Prostate gland (tissue), 2 donors: ENCODE results near the gene KIAA1671.

Experiments
- POLR2A ChIP-seq: fragments of 450-650 bp; IDR thresholded peaks from one replicate; pipeline ENCODE4 v1.6.1; 2016; ENCODE audit warnings: antibody characterized with exemption, mild to moderate bottlenecking
- POLR2AphosphoS5 ChIP-seq: sonication (generic); formaldehyde crosslinking; IDR thresholded peaks from one replicate; pipeline ENCODE4 v1.6.1; 2017; ENCODE audit warnings: antibody characterized with exemption
- TF ChIP-seq, protein P1 (sequence below), 4 experiments: fragments of 200-600 bp in 2 of 4; fragments of 450-650 bp in 2 of 4; sonication (generic) in 2 of 4; IDR thresholded peaks; 1 replicate in 3 of 4; 2 replicates in 1 of 4; pipeline ENCODE4 v1.5.1; 2016 to 2019; ENCODE audit warnings: antibody characterized with exemption in 4 of 4, mild to moderate bottlenecking in 2 of 4, moderate library complexity in 2 of 4

DNA sequence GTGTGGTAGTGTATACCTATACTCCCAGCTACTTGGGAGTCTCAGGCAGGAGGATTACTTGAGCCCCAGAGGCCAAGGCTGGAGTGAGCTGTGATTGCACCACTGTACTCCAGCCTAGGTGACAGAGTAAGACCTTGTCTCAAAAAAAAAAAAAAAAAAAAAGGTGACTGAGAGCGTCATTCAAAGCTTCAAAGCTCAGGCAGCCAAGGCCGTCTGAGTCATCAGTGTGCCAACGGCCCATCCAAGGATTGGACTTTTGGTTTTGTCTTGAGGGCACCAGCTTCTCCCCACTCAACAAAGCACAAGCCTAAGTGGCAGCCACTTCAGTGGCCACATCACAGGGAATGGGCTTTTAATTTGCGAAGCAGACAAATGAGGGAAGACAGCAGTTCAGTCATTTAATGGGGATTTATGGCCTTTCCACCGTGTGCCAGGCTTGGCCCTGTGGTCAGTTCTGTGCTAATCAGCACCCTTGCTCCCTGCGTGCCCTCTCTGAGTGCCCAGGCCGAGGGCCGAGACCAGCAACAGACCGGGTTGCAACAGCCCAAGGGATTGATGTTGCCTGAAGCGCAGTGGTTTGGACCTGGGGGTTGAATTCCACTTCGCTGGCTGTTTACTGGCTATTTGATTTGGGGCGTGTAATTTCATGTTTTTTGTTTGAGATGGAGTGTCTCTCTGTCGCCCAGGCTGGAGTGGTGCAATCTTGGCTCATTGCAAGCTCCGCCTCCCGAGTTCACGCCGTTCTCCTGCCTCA lies 216.9 kb downstream of the KIAA1671 start:
- TF ChIP-seq, protein P1, sequence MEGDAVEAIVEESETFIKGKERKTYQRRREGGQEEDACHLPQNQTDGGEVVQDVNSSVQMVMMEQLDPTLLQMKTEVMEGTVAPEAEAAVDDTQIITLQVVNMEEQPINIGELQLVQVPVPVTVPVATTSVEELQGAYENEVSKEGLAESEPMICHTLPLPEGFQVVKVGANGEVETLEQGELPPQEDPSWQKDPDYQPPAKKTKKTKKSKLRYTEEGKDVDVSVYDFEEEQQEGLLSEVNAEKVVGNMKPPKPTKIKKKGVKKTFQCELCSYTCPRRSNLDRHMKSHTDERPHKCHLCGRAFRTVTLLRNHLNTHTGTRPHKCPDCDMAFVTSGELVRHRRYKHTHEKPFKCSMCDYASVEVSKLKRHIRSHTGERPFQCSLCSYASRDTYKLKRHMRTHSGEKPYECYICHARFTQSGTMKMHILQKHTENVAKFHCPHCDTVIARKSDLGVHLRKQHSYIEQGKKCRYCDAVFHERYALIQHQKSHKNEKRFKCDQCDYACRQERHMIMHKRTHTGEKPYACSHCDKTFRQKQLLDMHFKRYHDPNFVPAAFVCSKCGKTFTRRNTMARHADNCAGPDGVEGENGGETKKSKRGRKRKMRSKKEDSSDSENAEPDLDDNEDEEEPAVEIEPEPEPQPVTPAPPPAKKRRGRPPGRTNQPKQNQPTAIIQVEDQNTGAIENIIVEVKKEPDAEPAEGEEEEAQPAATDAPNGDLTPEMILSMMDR (IDR thresholded peaks at IDR 0.05), result no peak
- peak; percentile 33 for TF ChIP-seq POLR2AphosphoS5
- TF ChIP-seq POLR2A, result no peak
